ENCODE results near the gene ECE1.
"Not testable (repeated sequence)": the region's sequence is repeated elsewhere in the genome, so short reads cannot be mapped to it uniquely, and the experiment has no call there.

Gene ECE1

GRCh38 chr1:21175324-21175669 is 115.0 kb downstream of the ECE1 start:
- peak; percentile 67 for DNase-seq

- DNase-seq, result no peak
Measured at GRCh38 chr1:21174654-21175323, 115.5 kb downstream of the ECE1 start.

GRCh38 chr1:21174230-21174629 is 116.0 kb downstream of the ECE1 start:
- no peak for DNase-seq

- DNase-seq, result not testable (repeated sequence)
Measured at GRCh38 chr1:21173096-21173495, 117.2 kb downstream of the ECE1 start.

GRCh38 chr1:21170837-21171236 is 119.4 kb downstream of the ECE1 start:
- not testable (repeated sequence) for DNase-seq

GRCh38 chr1:21168444-21168843 is 121.8 kb downstream of the ECE1 start:
- DNase-seq, result no peak
